ENCODE results near the gene AAK1. TPM values are rescaled to one million over a fixed set of nuclear protein-coding genes. Genes with fewer than 3 reads are reported as not detected.

The AAK1 gene
- total RNA-seq, 1 donor from 2014 or later = 43.4 TPM

DNA sequence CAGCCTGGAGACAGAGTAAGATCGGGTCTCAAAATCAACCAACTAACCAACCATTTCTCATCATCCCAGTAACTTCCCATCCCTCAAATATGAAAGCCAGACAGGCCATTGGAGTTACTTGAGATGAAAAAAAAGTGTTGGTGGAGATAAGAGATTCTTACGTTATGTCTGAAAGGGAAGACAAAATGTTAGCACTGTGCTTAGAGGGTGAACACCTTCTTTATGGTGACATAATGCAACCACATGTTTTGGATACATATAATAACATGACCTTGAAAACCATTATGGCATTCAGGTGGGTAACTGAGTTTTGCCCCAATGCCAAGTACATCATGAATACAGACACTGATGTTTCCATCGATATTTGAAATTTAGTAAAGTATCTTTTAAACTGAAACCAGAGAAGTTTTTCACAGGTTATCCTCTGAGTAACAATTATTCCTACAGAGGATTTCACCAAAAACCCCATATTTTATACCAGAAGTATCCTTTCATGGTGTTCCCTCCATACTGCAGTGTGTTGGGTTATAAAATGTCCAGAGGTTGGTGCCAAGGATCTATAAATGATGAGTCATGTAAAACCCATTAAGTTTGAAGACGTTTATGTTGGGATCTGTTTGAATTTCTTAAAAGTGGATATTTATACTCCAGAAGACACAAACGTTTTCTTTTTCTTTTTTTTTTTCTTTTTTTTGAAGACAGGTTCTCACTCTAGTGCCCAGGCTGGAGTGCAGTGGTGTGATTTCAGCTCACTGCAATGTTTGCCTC lies 45.5 kb downstream of the AAK1 start:
- TF ChIP-seq, protein P1, sequence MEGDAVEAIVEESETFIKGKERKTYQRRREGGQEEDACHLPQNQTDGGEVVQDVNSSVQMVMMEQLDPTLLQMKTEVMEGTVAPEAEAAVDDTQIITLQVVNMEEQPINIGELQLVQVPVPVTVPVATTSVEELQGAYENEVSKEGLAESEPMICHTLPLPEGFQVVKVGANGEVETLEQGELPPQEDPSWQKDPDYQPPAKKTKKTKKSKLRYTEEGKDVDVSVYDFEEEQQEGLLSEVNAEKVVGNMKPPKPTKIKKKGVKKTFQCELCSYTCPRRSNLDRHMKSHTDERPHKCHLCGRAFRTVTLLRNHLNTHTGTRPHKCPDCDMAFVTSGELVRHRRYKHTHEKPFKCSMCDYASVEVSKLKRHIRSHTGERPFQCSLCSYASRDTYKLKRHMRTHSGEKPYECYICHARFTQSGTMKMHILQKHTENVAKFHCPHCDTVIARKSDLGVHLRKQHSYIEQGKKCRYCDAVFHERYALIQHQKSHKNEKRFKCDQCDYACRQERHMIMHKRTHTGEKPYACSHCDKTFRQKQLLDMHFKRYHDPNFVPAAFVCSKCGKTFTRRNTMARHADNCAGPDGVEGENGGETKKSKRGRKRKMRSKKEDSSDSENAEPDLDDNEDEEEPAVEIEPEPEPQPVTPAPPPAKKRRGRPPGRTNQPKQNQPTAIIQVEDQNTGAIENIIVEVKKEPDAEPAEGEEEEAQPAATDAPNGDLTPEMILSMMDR (IDR thresholded peaks at IDR 0.05; ENCODE audit: unreplicated experiment) = no peak
- H3K4me3 Mint-ChIP-seq (ENCODE audit: low read depth) = no peak overlapping the region
- no peaks in the 10 kb centered on the region for H3K4me1 Mint-ChIP-seq (ENCODE audit: low read depth)
- H3K9me3 Mint-ChIP-seq (ENCODE audit: low read depth) = no peaks in the 10 kb centered on the region
- no peak overlapping the region for H3K27ac Mint-ChIP-seq
- no peak for DNase-seq (ENCODE audit: low spot score, unreplicated experiment)
- no peaks in the 10 kb centered on the region for H3K27me3 Mint-ChIP-seq
- no peaks in the 10 kb centered on the region for H3K36me3 Mint-ChIP-seq (ENCODE audit: insufficient read depth)

DNA sequence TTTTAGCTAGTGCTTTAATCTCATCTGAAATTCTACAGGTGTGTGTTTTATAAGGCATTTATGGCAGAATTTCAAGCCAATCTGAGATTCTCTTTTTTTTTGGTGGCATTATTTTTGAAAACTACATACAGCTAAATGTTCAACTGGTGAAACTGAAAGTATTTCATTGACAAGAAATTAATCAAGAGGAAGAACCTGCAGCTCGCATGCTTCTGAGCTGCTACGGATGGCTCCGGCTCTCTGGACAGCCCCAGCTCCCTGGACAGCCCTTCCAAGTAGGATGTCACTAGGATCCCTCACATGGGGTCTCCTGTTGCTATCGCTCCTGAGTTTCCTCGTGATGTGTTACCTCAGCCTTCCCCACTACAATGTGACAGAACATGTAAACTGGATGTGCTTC lies 46.4 kb downstream of the AAK1 start:
- no peak for DNase-seq (ENCODE audit: low spot score, unreplicated experiment)
- Mint-ChIP-seq H3K36me3 (ENCODE audit: insufficient read depth) (no peaks in the 10 kb centered on the region), H3K9me3 (ENCODE audit: low read depth) (no peaks in the 10 kb centered on the region), H3K4me3 (ENCODE audit: low read depth) (no peak overlapping the region), H3K27me3 (no peaks in the 10 kb centered on the region), H3K27ac (no peak overlapping the region), H3K4me1 (ENCODE audit: low read depth) (no peaks in the 10 kb centered on the region)
- TF ChIP-seq, protein P1 (IDR thresholded peaks at IDR 0.05; ENCODE audit: unreplicated experiment) = no peak

- Mint-ChIP-seq H3K27me3 (no peaks in the 10 kb centered on the region), H3K36me3 (ENCODE audit: insufficient read depth) (no peaks in the 10 kb centered on the region), H3K4me3 (ENCODE audit: low read depth) (no peak overlapping the region), H3K4me1 (ENCODE audit: low read depth) (no peaks in the 10 kb centered on the region), H3K9me3 (ENCODE audit: low read depth) (no peaks in the 10 kb centered on the region), H3K27ac (no peak overlapping the region)
- no peak for DNase-seq (ENCODE audit: low spot score, unreplicated experiment)
- TF ChIP-seq, protein P1 (IDR thresholded peaks at IDR 0.05; ENCODE audit: unreplicated experiment) = no peak
Measured at GRCh38 chr2:69594341-69594740, 49.2 kb downstream of the AAK1 start.

DNA sequence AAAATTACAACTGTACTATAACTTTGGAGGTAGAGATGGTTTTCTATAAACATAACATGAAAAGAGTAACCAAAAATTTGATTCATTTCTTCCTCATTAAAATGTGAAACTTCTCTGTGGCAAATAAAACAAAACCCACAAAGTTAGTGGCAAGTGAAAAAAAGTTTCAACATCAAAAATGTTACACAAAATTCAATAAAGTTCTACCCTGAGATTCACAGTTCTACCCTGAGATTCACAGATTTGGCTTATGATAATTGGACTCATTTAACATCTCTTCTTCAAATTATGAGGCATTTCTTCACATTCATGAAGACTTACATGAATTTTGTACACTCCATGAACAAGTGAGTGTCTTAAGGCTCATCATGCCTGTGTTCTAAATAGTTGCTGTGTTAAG lies 51.0 kb downstream of the AAK1 start:
- Mint-ChIP-seq H3K27ac (no peak overlapping the region), H3K9me3 (ENCODE audit: low read depth) (no peaks in the 10 kb centered on the region), H3K4me1 (ENCODE audit: low read depth) (peaks cover 2% of the 10 kb centered on the region), H3K27me3 (no peaks in the 10 kb centered on the region), H3K36me3 (ENCODE audit: insufficient read depth) (no peaks in the 10 kb centered on the region), H3K4me3 (ENCODE audit: low read depth) (no peak overlapping the region)
- DNase-seq (ENCODE audit: low spot score, unreplicated experiment) = no peak
- TF ChIP-seq, protein P1 (IDR thresholded peaks at IDR 0.05; ENCODE audit: unreplicated experiment) = no peak

GRCh38 chr2:69589973-69590652 lies 53.4 kb downstream of the AAK1 start:
- Mint-ChIP-seq H3K36me3 (ENCODE audit: insufficient read depth) (no peaks in the 10 kb centered on the region), H3K27ac (no peak overlapping the region), H3K4me1 (ENCODE audit: low read depth) (peaks cover 2% of the 10 kb centered on the region), H3K27me3 (no peaks in the 10 kb centered on the region), H3K4me3 (ENCODE audit: low read depth) (no peak overlapping the region), H3K9me3 (ENCODE audit: low read depth) (no peaks in the 10 kb centered on the region)
- no peak for DNase-seq (ENCODE audit: low spot score, unreplicated experiment)
- TF ChIP-seq, protein P1 (IDR thresholded peaks at IDR 0.05; ENCODE audit: unreplicated experiment) = no peak
